DMS79 (cell line): ENCODE results near the gene TRPV5.
"Not testable (repeated sequence)": the region's sequence is repeated elsewhere in the genome, so short reads cannot be mapped to it uniquely, and the experiment has no call there.

ENCODE experiments used
- DNase-seq: peaks from one replicate; lab custom pipeline; 2025; lab: John Stamatoyannopoulos, UW

TRPV5 gene

GRCh38 chr7:142933624-142934023 lies at the start of gene TRPV5:
Gene TRPV5, minus strand, starts transcription at chr7:142933746. Its CDS starts 287 bp downstream, at chr7:142933459.
- no peak for DNase-seq

GRCh38 chr7:142978402-142978801 lies 44.9 kb upstream of the TRPV5 start:
- not testable (repeated sequence) for DNase-seq

GRCh38 chr7:142974626-142975025 lies 41.1 kb upstream of the TRPV5 start:
- no peak for DNase-seq

- no peak for DNase-seq
These were observed 35.6 kb upstream of the TRPV5 start for GRCh38 chr7:142969183-142969582.

GRCh38 chr7:142968229-142968628 lies 34.7 kb upstream of the TRPV5 start:
- no peak for DNase-seq

GRCh38 chr7:142964502-142965246 lies 31.1 kb upstream of the TRPV5 start:
- no peak for DNase-seq

GRCh38 chr7:142963993-142964392 lies 30.4 kb upstream of the TRPV5 start:
- DNase-seq, result no peak

- DNase-seq, result no peak
These were observed 29.4 kb upstream of the TRPV5 start for GRCh38 chr7:142962991-142963390.

GRCh38 chr7:142961973-142962926 lies 28.7 kb upstream of the TRPV5 start, which contains the start of gene KEL:
Gene KEL, minus strand, starts transcription at chr7:142962363. Its CDS starts 157 bp downstream, at chr7:142962206.
- DNase-seq, result no peak

- no peak for DNase-seq
These were observed 28.0 kb upstream of the TRPV5 start for GRCh38 chr7:142961595-142961972.

- DNase-seq, result no peak
These were observed 27.5 kb upstream of the TRPV5 start for GRCh38 chr7:142960955-142961512.

GRCh38 chr7:142959202-142959601 lies 25.7 kb upstream of the TRPV5 start:
- no peak for DNase-seq

GRCh38 chr7:142957723-142958122 lies 24.2 kb upstream of the TRPV5 start:
- no peak for DNase-seq

GRCh38 chr7:142956951-142957623 lies 23.5 kb upstream of the TRPV5 start:
- no peak for DNase-seq

GRCh38 chr7:142954680-142955268 lies 21.2 kb upstream of the TRPV5 start:
- no peak for DNase-seq

- no peak for DNase-seq
These were observed 16.7 kb upstream of the TRPV5 start for GRCh38 chr7:142950235-142950634.

- DNase-seq, result no peak
These were observed 15.1 kb upstream of the TRPV5 start for GRCh38 chr7:142948603-142949002.

- no peak for DNase-seq
These were observed 11.5 kb upstream of the TRPV5 start for GRCh38 chr7:142945001-142945400.

- DNase-seq, result no peak
These were observed 10.2 kb upstream of the TRPV5 start for GRCh38 chr7:142943706-142944268.

- DNase-seq, result no peak
These were observed 9.2 kb upstream of the TRPV5 start for GRCh38 chr7:142942746-142943145.

- DNase-seq, result no peak
These were observed 8.0 kb upstream of the TRPV5 start for GRCh38 chr7:142941541-142941940.
